NCI-H187 treated with DMSO at 0.1 percent for 48 hours (cell line): ENCODE data around the gene ARID3B.
"Not testable (repeated sequence)": the region's sequence is repeated elsewhere in the genome, so short reads cannot be mapped to it uniquely, and the experiment has no call there.

ENCODE experiments used
- DNase-seq: peaks from one replicate; lab custom pipeline; 2025; lab: John Stamatoyannopoulos, UW

Gene ARID3B

DNA sequence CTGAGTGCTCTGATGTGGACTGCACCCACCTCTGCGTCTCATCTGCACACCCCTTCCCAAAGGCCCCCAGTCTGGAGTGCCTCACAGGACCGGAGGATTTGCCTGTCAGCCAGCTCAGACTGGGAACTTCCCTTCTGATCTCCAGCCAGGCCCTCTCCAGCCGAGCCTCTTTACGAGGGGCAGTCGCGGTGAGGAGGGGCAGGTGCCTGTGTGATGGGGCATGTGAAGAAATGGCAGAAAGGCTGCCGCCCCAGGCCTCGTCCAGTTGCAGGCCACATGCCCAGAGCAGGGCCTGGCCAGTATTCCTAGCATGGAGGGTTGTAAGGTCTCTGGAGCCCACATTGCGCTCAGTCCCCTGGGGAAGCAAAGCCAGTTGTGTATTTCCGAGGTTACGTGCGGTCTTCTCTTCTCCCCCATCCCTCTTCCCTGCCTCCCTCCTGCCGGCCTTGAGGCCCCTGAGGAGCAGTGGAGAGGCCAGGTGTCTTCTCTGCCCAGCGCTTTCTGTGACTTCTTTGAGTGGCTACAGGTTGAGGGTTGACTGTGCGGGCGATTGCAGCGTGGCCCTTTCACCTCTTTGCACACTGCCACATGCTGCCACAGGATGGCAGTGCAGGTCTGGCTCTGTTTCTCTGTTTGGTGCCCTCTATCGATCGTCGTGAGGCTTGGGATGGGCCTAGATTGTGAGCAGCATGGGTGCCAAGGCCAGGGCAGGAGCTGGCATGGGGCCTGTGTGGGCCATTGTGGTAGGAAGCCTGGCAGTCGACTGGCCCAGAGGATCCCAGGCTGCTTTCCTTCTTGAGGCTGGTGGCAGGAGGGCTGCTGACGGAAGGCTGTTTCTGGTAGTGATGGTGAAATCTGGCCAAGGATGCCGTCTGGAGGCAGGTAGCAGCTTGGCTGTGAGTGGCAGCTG, 79.9 kb downstream of the ARID3B start:
- no peak for DNase-seq

DNA sequence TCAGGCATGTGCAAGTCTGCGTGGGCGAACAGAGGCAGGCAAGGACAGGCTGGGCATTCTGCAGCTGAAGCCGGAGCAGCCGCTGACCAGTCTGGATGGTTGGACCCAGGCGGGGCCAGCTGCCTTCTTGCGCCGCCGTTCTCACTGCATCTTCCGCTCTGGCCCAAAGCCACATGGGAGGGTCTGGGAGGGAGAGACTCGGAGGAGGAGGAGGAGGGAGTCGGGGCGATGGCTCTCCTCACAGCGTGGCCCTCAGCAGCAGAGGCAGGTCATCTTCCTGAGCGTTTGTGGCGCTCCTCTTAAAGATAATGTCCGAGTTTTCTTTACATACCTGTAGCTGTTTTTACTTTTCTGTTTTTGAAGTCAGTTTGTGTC, 80.5 kb downstream of the ARID3B start:
- DNase-seq = no peak

DNA sequence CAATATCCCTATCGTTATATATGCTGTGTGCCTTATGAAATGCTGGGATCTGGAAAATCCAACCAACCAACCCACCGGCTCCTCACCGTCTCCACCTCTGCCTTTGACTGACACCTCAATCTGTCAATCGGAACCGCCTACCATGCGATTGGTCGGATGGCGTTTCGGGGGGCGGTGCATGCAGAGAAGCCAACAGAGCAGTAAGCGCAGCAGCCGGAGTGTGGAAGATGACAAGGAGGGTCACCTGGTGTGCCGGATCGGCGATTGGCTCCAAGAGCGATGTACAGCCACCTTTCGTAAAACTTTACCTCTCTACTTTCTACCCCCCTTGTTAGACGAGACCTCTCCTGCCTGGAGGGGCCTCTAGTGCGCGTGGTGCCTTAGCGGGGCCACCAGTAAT, 80.9 kb downstream of the ARID3B start:
- DNase-seq = no peak

DNA sequence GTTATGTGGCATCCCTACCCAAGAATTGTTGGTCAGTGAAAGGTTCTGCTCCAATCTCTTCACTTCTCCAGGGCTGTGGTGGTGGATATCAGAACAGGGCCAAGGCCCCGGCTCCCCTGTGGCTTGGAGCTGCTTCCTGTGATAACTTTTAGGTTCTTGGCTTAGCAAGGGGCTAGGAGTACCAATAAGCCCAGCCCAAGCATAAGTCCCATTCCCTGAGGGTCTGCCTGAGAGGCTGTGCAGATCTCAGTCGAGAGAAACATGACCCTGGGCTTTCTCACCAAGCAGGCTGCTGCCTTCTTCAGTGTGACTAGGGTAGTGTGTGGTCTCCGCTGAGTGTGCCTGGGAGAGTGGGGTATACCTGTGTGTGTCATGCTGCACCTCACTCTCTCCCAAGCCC, 81.7 kb downstream of the ARID3B start:
- DNase-seq = no peak

DNA sequence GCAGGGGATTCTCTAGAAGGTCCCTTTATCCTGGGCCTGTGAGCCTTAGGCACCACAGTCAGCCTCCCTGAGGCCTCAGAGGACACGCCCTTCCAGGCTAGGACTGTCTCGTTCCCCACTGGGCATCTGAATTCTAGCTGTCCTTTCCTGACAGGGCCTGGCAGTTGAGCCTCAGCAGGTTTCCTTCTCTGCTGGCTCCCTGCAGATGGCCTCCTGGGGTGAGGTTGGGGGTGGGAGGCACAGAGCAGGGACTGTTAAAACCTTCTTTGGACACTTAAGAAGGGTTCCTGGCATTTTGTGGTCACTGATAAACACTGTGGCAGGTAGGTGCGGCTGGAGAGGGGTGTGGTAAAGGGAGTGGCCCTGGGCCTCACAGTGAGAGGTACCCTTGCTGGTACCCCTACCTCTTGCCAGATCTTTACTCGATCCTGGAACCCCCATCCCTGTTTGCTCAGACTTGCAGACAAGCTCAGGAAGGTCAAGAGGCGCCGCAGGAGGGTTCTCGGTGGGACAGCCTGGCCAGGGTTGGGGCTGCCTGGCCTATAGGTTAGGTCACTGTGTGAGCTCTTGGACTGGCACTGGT, 83.1 kb downstream of the ARID3B start:
- no peak for DNase-seq

DNA sequence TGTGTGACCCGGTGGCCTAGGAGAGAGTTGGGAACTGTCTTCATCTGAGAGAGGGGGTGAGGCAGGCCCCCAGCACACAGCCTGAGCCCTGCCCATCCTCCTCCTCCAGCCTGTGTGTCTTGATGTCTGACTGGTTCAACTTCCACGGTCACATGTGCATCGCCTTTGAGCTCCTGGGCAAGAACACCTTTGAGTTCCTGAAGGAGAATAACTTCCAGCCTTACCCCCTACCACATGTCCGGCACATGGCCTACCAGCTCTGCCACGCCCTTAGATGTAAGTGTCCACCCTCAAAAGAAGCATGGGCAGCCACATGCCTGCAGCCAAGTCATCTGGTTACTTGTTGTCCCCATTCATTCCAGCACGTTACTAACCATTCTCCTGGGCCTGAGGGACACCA, 84.7 kb downstream of the ARID3B start:
- DNase-seq = no peak

DNA sequence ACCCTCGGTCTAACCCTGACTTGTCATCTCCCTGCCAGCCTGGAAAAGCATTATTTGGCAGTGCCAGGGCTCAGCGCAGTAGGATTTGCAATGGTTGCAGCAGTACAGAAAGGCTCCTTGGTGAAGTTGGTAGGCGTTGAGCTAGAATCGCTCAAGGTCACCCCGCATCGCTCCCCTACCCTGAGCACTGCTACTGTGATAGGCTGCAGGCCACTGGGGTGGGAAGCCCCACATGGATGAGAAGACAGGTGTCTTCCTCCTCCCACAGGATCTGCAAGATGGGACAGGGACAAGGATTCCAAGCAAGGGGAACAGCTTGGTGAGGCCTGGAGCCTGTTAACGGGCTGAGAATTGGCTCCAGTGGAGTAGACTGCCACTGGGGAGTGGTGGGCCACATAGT, 85.3 kb downstream of the ARID3B start:
- no peak for DNase-seq

DNA sequence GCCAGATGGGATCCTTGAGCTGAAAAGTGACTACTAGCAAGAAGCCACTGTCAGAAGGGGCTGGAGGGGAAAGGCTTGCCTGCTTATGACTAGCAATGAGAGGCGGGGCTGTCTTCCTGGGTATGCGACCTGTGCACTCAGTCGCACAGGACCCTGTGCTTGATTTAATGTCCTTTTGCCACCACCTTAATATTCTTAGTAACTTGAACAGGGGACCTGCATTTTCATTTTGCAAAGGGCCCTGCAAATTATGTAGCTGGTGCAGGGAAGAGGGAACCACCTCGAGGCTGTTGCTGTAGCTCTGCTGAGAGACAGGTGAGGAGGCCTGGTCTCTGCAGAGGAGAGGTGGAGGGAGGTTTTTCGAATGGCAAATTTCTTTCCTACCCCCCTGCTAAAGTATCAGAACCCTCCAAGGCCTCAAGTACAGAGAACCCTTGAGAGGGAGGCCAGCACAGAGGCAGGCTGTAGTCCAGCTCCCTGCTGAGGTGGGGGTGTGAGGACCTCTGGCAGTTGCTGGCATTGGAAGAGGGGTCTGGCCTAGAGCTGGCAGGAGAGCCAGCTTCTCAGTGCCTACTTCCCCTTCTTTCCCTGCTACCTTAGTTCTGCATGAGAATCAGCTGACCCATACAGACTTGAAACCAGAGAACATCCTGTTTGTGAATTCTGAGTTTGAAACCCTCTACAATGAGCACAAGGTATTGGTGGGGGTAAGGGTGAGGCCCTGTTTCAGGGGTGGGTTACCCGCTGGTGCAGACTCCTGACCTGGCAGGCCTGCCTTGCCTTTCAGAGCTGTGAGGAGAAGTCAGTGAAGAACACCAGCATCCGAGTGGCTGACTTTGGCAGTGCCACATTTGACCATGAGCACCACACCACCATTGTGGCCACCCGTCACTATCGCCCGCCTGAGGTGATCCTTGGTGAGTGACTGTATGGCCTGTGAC, 86.0 kb downstream of the ARID3B start:
- DNase-seq = no peak

DNA sequence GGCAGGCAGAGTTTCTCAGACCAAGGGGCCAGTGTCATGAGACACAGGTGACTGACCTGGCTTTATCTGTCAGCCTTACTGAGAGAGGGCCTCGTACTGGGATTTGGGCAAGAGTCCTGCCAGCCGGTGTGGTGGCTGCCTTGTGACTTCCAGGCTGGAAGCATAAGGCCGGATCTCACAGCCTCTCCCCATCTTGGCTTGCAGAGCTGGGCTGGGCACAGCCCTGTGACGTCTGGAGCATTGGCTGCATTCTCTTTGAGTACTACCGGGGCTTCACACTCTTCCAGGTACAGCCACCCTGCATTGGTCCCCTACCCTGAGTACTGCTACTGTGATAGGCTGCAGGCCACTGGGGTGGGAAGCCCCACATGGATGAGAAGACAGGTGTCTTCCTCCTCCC, 86.7 kb downstream of the ARID3B start:
- no peak for DNase-seq

DNA sequence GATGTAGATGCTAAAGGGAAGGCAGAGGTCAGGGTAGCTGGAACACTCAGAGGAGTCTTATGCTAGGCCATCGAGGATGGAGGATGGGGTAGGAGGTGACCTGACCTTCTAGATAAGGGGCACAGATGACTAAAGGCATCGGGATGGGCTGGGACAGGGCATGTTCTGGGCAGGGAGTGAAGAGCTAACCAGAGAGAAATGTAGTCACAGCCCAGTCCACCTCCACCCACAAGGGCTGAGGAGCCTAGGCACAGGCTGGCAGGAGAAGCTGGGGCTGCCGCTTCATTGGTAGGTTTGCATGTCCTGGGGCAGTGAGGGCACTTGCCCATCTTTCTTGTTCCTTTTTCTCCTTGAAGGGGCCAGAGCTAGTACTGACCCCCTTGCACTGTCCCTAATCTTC, 87.2 kb downstream of the ARID3B start:
- DNase-seq = no peak

DNA sequence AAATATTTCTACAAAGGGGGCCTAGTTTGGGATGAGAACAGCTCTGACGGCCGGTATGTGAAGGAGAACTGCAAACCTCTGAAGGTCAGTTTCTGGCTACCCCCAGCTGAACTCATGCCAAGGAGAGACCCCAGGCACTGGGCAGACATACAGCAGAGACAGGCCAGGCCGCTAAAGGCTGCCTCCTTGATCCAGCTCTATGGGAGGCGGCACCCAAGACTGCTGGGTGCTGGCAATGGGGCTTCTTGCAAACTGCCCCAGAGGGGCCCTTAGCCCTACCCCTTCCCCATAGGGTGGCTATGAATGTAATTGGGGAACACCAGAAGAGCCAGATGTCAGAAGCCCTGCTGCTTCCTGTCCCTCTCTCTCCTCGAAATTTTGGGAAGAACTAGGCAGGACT, 87.9 kb downstream of the ARID3B start:
- no peak for DNase-seq

DNA sequence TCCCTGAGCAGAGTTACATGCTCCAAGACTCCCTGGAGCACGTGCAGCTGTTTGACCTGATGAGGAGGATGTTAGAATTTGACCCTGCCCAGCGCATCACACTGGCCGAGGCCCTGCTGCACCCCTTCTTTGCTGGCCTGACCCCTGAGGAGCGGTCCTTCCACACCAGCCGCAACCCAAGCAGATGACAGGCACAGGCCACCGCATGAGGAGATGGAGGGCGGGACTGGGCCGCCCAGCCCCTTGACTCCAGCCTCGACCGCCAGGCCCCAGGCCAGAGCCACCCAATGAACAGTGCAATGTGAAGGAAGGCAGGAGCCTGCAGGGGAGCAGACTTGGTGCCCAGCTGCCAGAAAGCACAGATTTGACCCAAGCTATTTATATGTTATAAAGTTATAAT, 88.7 kb downstream of the ARID3B start:
- DNase-seq = not testable (repeated sequence)

DNA sequence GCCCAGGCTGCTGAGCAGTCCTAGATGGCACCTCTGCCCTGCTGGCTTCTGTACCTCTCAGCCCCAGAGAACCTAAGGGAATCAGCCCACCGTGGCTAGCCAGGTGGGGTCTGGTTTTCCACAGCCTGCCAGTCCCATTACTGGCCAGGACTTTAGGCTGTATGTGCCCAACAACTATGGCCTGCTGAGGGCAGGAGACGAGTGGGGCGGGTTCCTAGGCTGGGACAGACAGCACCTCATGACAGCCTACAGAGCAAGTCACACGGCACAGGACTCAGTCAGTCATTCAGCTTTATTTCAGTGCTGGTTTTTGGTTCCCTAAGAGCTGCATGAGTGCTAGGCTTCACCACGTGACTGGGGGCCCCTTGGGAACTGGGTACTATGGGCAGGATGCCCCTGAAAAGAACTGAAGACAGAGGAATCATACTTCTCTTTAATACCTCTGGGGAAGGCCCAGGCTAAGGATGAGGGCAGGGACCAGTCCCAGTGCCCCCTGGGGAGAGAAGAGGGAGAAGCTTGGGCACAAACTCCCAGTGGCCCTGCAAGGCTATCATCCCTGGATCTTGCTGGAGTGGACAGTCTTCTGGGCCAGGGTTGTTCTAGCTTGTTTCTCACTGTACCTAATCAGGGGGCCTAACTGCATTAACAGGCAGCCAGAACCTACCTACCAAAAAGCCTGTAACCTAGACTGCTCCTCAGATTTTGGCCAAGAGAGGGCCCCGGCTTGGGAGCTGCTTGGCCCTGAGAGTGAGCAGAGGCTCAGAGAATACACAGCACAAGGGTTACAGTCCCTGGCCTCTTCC, 89.5 kb downstream of the ARID3B start:
- no peak for DNase-seq

DNA sequence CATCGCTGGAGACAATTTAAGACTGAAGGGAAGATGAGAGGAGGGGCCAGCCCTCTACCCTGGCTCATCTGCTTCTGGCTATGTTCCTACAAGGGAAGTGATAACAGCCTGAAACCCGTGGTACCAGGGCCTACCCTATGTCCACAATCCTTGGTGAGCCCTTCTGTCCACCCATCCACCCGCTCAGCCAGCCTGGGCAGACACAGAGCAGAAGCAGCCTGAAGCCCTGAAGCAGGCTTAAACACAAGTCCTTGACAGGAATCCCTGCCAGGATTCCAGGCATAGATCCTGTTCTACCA, 90.0 kb downstream of the ARID3B start:
- DNase-seq = no peak

DNA sequence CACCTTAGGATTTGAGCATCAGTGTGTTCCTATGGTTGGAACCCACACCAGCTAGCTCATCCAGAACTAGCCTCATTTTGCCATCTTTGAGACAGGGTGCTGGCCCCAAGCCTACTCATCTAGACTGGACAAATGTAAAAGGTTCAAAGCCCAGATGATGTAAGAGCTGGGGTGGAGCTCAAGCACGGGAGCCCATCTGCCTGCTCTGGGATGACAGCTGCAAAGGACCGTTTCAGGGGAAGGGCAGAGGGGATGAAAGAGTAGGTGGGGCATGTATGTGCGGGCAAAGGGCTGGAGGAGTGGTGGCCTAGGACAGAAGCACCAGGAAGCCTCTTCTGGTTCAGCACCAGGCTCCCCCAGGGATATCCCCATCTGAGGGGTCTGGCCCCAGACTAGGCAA, 90.4 kb downstream of the ARID3B start:
- DNase-seq = no peak

DNA sequence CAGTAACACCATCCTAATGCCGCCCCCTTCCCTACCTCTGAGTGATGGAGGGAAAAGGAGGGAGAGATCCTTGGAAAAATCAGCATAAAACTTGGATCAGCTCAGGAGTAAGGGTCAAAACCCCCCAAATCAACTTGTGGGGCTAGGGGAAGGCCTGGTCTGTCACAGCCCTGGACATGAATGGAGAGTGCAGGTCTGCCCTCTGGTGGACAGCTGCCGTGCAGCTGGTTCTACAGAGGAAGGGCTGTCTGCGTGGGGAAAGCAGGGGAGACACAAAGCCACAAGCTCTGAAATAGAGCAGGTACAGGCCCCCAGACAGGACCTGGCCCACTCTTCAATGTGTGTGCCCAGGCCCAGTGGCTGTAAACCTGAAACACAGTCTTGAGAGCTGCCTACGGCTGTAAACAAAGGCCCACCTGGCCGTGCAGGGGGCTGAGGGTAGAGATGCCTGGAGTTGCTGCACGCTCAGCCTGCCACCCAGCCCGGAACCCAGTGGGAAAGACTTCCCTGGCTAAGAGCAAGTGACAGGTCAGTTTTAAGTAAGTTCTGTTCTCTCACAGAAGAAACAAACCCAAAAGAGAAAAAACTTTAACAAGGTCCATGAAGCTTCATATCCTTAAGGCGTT, 91.0 kb downstream of the ARID3B start:
- DNase-seq = no peak

DNA sequence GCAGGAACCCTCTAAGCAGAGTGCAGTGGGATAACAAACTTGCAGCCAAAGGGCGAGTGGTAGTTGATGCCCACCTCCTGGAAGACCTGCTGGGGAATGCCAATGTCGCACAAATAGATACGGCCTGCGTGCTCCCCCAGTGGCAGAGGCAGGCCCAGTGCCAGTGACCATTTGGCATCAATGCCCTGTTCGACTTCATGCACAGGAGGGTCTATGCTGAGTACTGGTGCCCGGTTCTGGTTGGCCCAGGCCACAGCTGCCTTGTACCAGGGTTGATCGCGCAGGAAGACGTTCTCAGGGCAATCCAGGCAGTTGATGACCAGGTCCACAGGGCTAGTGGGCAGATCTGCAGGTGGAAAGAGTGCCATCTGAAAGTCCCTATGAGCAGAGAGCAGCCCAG, 91.6 kb downstream of the ARID3B start:
- no peak for DNase-seq

DNA sequence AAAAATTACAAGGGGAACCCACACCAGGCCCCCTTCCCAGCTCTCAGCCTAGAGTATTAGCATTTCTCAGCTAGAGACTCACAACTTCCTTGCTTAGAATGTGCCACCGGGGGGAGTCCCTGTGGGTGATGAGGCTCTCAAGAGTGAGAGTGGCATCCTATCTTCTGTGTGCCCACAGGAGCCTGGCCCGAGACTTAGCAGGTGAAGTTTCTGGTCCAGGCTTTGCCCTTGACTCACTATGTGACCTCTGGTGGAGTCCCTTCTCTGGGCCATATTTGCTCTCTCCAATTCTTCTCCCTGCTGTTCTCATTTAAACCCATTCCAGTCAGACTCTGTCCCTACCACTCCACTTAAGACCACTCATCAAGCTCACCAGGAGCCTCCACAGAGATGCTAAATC, 92.8 kb downstream of the ARID3B start:
- DNase-seq = no peak

DNA sequence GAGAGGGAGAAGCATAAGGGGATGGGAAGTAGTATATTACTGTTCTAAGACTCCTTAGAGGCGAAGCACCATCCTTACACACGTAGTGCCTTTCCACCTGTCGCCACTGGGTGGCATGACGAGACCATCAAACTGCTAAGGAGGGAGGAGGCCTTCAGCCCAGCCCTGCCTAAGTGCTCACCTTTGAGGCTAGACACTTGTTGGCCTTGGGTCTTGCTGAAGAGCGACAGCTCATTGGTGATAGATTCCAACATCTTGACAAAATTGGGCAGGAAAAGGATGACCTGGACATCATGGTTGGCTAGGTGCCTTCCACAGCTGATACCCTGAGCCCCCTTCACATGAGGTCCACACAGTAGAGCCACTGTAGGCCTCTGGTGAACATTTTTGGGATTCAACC, 94.2 kb downstream of the ARID3B start:
- no peak for DNase-seq

DNA sequence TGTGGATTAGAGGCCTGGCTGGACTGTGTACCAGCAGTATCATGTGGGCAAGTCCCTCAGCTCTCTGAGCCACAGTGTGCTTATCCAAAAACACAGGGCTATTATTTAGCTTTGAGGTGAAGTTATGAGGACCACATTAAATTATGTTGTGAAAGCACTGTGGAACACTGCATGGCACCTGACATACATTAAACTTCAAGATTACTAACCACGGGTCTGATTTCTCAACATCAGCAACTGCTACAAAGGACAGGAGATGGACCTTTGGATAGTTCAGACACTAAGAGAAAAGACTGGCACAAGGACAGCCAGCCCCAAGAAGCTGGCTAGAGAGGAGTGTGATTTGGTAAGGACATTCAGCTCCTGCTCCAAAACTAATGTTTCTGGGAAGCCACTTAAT, 96.0 kb downstream of the ARID3B start:
- no peak for DNase-seq

DNA sequence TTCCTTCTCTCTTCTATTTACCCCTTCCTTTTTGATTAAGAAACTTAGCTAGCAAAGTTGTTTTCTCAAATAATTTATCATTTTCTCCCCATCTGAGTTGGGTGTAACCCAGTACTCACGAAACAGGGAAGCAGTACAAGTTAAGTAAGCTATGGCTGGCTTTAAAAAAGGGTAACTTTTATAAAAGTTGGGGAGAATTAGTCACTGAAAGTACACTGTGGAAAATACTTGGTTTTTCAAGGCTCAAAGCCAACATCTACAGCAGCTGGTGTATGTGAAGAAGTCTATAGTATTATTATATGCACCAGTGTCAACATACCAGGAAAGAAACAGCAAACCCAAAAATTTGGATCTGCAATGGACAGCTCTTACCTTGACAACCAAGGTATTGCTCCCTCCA, 100.1 kb downstream of the ARID3B start:
- DNase-seq = no peak

DNA sequence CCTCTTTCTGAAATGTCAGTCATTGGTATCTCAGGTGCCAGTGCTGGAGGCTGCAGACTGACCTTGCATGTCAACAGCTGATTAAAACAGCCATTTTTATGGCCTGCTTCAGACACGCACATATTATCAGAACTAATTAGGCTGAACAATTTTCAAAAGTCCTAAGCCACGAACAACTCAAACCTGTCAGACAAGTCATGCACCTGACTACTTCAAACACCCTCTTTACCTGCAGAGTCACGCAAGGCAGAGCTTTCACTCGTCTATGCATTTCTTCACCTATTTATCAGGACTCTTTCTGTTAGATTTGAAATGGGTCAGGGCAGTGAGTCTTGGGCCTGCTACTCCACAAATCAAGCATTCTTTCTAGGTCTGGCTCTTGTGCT, 101.3 kb downstream of the ARID3B start:
- no peak for DNase-seq
